Activated CD8-positive, alpha-beta memory T cell treated with anti-CD3 and anti-CD28 coated beads, Interleukin-2, amount 50 U/mL, for 1 hour (primary cell): ENCODE data around the gene FARP1.
"Not testable (repeated sequence)": the region's sequence is repeated elsewhere in the genome, so short reads cannot be mapped to it uniquely, and the experiment has no call there.

ENCODE experiments used
- DNase-seq: peaks from one replicate; pipeline ENCODE4 v3.0.0-alpha.2; 2020; ENCODE audit errors: extremely low read depth

Gene FARP1

GRCh38 chr13:98224557-98224956 is 81.7 kb downstream of the FARP1 start:
- no peak for DNase-seq

GRCh38 chr13:98225036-98225940 is 82.4 kb downstream of the FARP1 start:
- no peak for DNase-seq

DNA sequence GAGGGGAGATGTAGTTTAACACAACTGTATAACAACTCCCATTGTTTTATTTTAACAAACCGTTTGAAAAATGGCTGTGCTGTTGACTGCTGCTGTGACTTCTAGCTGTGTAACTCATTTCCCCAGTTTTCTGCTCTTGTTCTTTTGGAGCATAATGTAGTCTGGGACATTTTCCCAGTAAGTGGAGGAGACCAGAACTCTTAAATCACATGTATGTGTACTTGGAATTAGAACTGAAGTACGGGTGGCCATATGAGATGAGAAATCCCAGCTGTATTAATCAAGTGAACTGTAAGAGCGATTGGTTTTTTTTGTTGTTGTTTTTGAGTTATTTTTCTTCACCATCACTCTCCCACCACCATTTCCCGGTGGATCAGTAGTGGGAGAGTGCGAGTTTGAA is 83.6 kb downstream of the FARP1 start:
- DNase-seq = no peak

- no peak for DNase-seq
Observed at GRCh38 chr13:98228661-98229341, 85.9 kb downstream of the FARP1 start.

- DNase-seq = not testable (repeated sequence)
Observed at GRCh38 chr13:98230762-98231161, 87.9 kb downstream of the FARP1 start.

GRCh38 chr13:98232456-98232855 is 89.6 kb downstream of the FARP1 start:
- no peak for DNase-seq

DNA sequence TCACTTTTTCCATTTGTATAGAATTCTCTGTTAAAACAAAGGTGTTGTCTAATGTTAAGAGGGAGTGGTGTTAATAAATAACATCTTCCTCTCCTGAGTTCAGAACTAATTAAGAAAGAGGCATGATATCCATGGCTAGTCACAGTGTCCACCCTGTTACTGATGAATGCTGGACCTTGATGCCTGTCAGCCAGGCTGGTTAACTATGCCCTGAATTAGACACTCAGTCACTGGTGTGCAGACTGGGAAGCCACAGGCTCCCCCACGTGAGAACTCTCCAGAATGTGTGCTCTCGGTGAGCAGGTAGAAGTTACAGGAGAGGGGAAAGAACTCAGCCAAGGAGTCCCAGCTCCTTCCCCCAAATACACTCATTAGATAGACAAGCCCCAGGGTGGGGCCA is 90.2 kb downstream of the FARP1 start:
- no peak for DNase-seq

- no peak for DNase-seq
Observed at GRCh38 chr13:98234348-98234747, 91.5 kb downstream of the FARP1 start.

DNA sequence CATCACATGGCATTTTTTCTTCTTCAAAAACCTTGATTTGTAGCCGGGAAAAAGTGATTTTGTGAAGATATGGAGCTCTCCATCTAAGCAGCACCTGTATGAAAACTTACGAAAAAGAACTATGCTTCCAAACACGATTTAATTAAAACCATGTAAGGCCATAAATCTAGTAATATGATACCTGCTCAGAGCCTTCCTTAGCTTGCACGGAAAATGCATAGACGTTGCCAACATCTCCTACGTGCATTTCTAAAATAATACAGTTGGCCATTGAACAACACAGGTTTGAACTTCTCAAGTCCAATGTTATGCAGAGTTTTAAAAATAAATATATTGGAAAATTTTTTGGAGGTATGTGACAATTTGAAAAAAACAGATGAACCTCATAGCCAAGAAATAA is 93.3 kb downstream of the FARP1 start:
- no peak for DNase-seq

GRCh38 chr13:98237331-98237730 is 94.4 kb downstream of the FARP1 start:
- no peak for DNase-seq

DNA sequence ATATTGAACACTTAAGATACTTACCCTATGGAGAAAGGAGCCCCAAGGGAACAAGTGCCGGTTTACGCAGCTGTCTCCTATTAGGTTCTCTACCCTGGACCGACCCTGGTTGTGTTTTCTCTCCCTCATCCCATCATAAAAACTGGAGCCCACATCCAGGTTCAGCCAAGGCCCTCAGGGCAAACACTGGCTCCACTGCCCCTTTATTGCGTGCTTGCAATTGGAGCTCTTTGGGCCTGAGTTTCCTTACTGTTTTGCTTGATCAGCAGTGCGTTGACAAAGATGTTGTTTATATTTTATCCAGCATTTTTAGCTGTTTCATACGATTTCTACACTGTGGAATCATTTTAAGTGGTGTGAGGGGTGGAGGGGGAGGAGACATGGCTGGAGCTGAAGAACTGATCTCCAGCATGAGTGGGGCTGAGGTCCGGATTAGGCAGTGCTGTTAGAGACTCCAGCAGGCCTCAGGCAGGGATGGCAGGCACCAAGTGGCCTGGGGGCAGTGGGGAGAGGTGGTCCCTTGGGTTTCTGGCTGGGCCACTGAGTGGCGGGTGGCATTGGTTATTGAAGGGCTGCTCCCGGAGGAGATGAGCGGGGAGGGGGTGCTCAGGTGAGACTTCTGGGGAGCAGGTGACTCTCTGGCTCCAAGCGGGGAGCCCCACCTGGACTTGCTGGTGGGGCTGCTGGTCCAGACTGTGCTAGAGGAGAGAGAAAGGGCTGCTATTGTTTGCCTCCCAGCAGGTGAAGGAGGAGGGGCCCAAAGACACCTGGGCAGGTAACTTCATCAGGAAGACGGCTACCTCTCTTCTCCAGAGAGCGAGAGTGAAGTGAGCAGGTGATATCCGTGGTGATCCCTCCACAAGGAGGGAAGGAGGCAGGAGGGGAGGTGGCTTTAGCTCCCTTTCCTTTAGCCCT is 96.5 kb downstream of the FARP1 start:
- DNase-seq = no peak

DNA sequence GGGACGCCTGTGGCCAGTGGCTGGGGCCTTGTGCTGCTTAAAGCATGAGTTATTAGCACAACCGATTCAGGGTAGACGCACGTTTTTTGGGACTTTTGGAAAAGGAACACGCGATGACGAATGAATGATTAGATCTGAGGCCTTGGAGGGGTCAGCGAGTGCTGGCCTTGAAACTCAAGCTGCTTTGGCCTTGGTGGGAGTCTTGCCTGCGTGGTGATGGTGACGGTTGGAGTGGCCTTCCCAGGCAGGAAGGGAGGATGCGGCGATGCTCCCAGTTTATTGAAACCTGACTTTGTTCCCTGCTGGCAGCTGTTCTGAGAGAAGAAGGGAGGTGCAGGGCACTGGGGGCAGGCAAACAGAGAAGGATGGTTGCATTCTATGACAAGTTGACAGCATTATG is 97.2 kb downstream of the FARP1 start:
- DNase-seq = no peak

DNA sequence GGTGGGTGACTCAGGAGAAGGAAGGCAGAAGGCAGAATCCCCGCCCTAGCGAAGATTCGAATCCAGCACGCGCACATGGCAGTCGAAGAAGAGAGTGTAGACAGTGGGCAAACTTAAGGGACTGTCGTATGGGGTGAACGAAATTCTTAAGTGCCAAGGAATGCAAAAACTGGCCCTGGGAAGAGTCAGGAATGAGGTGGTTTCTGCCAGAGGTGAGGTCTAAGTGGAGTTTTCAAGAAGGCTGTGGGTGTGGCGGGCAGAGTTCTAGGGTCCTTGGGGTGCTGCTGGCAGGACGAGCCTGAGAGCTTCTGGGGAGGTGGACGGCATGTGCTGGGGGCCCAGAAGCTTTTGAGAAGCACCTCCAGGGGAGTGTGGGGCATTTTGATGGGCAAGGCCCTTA is 98.1 kb downstream of the FARP1 start:
- no peak for DNase-seq

DNA sequence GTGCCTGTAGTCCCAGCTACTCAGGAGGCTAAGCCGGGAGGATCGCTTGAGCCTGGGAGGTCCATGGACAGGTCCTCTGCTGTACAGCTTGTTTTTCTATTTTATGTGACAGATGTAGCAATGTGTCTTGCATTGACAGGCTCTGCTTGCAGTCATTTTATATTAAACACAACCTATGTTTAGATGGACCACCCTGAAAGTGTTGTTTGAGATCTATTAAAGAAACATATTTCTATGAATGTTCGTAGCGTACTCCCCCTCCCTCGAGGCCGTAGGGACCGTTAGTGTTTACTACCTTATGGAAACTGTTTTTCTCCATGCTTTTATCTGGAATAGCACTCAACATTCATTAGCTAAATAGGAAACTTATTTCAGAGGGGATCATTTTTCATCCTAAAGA is 99.1 kb downstream of the FARP1 start:
- DNase-seq = no peak

DNA sequence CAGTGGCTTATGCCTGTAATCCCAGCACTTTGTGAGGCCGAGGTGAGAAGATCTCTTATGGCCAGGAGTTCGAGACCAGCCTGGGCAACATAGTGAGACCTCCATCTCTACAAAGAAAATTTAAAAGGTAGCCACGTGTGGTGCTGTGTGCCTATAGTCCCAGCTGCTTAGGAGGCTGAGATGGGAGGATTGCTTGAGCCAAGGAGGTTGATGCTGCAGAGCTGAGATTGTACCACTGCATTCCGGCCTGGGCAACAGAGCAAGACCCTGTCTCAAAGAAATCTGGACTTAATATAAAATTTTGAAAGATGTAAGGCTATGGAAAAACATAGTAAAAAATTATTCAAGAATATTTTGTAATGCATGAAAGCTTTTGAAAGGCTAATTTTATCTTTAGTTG is 99.5 kb downstream of the FARP1 start:
- DNase-seq = no peak

DNA sequence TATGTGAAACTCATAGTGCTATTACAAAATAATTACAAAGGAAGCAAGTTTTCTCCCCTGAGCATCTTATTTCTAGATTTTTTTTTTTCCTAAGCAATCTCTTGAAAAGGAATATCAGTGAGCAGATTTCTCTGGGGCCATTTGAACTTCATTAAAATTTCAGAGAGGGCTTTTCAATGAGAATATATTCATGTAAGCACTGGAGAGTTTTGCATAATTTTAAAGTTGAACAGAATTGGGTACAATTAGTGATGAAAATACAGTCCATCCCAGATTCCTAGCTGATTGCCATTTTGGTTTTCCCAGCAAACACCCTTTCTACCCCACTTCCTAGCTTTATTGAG is 101.0 kb downstream of the FARP1 start:
- DNase-seq = no peak

- no peak for DNase-seq
Observed at GRCh38 chr13:98246538-98247172, 103.8 kb downstream of the FARP1 start.

DNA sequence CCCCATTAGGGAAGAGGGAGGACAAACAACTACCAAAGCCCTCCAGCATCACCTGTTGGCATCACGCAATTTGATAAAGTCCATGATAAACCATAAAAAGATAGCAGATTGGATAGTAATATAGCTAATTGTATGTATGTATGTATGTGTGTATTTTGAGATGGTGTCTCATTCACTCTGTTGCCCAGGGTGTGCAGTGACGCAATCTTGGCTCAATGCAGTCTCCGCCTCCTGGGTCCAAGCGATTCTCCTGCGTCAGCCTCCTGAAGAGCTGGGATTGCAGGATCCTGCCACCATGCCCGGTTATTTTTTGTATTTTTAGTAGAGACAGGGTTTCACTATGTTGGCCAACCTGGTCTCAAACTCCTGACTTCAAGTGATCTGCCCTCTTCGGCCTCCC is 108.8 kb downstream of the FARP1 start:
- no peak for DNase-seq

DNA sequence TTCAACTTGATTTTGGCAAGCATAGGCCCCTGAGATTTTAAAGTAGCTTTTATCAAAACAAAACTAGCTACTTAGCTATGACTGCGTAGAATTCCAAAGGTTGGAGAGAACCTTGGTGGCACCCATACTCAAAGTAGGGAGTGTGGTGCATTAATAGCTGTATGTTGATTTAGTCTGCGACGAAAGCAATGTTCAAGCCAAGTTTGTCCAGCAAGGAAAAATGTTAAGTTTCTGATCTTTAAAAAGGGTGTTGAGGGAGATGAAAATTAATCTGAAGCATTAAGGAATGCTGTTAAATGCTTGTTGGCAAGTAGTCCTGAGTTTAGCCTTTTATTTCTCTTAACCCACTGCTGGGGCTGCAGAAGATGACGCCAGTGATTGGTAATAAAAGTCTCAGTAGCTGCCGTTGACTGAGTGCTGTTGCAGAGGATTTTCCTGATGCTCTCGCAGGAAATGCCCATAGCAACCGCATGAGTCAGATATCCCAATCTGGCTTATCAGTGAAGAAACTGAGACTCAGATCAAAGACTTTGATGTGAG is 110.1 kb downstream of the FARP1 start:
- DNase-seq = no peak

DNA sequence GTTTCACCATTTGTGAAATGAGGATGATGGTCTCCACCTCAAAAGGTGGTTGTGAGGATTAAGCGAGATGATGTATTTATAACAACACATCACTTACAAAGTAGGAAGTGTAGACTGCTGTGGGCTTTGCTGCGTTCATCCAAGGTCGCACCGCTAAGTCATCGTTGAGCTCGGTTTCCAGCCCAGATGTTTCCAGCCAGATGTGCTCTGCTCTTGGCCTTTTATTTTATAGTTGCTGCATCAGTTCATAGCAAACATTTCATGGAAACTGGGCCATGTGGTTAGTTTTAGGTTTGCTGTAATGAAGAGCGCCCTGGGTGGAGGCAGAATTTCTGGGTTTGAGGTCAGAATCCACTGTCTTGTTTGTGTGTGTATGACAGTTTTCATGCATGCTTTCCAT is 110.6 kb downstream of the FARP1 start:
- no peak for DNase-seq

- DNase-seq = no peak
Observed at GRCh38 chr13:98254513-98254912, 111.6 kb downstream of the FARP1 start.

GRCh38 chr13:98258226-98258625 is 115.3 kb downstream of the FARP1 start:
- DNase-seq = no peak
